Measurements from ENCODE around the gene CPED1.
"Not testable (repeated sequence)": the region's sequence is repeated elsewhere in the genome, so short reads cannot be mapped to it uniquely, and the experiment has no call there.

The CPED1 gene

DNA sequence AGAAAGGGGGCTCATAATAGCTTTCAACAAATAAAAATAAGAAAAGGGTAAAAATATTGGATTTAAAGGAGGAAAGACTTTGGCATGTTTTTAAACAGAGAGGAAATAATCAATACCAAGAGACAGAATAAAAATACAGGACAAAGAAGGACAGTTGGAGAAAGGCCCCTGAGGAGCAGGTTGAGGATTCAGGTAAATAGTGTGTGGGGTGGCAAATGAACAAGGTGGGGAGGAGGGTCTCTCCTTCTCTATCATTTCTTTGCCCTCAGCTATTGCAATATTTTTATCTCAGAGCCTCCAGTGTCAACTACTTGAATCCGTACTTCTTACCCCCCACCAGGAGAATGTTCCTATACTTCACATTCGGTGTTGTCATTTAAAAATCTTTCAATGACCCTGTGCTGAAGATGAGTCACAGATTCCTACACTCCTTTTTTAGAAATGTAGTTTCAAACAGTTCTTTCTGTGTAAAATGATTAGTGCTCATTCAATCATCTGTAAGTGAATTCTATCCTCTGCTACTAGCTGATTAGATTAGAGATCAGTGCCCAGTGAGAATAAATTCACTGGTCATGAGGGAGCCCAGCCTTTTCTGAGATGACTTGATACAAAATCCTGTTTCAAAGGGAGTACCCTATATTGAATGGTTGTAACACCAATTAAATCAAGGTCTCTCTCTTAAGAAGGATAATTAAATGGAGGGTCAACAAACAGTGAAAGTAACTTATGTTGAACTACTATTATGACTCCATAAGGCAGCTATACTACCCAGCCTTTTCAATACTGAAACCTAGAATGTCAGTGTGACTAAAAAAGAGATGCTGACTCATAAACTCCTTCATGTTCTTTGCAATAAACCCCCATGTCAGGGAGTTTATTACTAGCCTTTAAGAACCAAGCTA, 289.9 kb downstream of the CPED1 start:
- peak overlapping the region; percentile 62 for H3K9ac ChIP-seq (ENCODE audit: low read depth, low read length)
- peaks cover 29% of the 10 kb centered on the region for H3K4me1 ChIP-seq (ENCODE audit: control insufficient read depth, insufficient read depth, low read length)
- H3K4me2 ChIP-seq (ENCODE audit: low read length): peak overlapping the region; percentile 78
- H3K9me3 ChIP-seq (replicated peaks; ENCODE audit: low read length): no peaks in the 10 kb centered on the region
- H3K36me3 ChIP-seq (ENCODE audit: insufficient read depth, low read length): peaks cover 1% of the 10 kb centered on the region
- H3K27me3 ChIP-seq (ENCODE audit: control insufficient read depth, insufficient read depth, low read length): no peaks in the 10 kb centered on the region
- H3K4me3 ChIP-seq (ENCODE audit: low read length): peak overlapping the region; percentile 39

DNA sequence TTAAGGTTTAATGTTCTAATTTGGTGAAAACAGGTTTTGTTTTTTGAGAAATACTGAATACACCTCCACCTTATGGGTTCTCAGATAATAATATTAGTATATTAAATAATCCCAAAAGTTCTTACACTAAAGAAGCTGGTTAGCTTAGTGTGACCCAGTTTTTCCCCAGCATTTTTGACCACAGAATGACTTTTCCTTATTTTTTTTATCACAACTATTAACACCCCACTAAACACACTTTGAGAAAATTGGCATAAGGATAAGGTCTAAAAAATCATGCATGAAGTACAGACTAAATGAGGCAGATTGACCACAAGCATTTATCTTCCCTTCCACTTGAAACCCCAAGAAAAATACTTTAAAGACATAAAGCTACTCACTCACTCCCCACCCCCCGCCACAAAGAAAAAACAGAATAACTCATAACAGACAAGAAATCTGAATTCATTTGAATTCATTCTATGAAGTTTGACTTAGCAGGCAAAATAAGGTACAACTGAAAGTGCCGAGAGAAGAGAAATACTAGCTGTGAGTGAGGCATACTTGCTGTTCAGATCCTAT, 290.6 kb downstream of the CPED1 start:
- Histone ChIP-seq H3K9me3 (replicated peaks; ENCODE audit: low read length) (no peaks in the 10 kb centered on the region), H3K27me3 (ENCODE audit: control insufficient read depth, insufficient read depth, low read length) (no peaks in the 10 kb centered on the region), H3K4me3 (ENCODE audit: low read length) (peak overlapping the region; percentile 10), H3K4me1 (ENCODE audit: control insufficient read depth, insufficient read depth, low read length) (peaks cover 29% of the 10 kb centered on the region), H3K4me2 (ENCODE audit: low read length) (peak overlapping the region; percentile 78), H3K36me3 (ENCODE audit: insufficient read depth, low read length) (peaks cover 7% of the 10 kb centered on the region), H3K9ac (ENCODE audit: low read depth, low read length) (peak overlapping the region; percentile 62)

DNA sequence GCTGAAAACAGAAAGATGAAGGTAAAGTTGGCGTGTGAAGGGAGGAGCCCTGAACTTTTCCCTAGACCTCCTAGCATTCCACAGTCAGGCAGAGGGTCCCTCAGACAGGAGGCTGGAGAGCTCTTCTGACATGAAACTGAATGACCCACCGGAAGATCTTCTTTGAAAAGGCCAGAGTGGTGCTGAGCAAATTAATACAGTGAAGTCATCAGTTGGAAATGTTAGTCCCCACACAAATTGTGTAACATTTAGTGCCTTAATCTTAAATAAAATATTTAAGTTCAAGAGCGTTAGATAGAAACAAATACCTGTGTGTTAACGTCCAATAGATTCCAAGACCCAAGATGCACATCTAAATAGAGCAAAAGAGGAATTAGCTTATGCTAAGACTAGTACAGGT, 291.3 kb downstream of the CPED1 start:
- Histone ChIP-seq H3K4me3 (ENCODE audit: low read length) (no peak overlapping the region), H3K4me2 (ENCODE audit: low read length) (no peak overlapping the region), H3K9ac (ENCODE audit: low read depth, low read length) (no peak overlapping the region), H3K4me1 (ENCODE audit: control insufficient read depth, insufficient read depth, low read length) (peaks cover 29% of the 10 kb centered on the region), H3K36me3 (ENCODE audit: insufficient read depth, low read length) (peaks cover 7% of the 10 kb centered on the region), H3K9me3 (replicated peaks; ENCODE audit: low read length) (no peaks in the 10 kb centered on the region), H3K27me3 (ENCODE audit: control insufficient read depth, insufficient read depth, low read length) (no peaks in the 10 kb centered on the region)

DNA sequence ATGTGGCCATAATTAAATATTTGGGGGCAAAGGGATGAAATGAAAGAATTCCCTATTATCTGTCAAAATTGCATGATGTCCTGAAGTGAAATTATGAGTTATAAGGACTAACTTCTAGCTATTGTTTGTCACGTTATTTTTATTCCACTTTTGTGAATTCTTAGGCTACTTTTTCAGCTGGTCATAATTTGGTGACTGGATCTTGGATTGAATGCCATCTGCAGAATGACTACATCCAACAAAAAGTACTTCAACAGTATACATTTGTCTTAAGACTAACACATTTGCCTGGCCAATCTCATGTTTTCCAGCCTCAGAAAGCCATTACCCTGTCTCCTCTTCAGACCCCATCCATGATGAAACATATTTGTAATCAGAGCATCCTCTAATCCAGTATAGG, 292.1 kb downstream of the CPED1 start:
- Histone ChIP-seq H3K9ac (ENCODE audit: low read depth, low read length) (no peak overlapping the region), H3K36me3 (ENCODE audit: insufficient read depth, low read length) (peaks cover 7% of the 10 kb centered on the region), H3K9me3 (replicated peaks; ENCODE audit: low read length) (peaks cover 3% of the 10 kb centered on the region)

DNA sequence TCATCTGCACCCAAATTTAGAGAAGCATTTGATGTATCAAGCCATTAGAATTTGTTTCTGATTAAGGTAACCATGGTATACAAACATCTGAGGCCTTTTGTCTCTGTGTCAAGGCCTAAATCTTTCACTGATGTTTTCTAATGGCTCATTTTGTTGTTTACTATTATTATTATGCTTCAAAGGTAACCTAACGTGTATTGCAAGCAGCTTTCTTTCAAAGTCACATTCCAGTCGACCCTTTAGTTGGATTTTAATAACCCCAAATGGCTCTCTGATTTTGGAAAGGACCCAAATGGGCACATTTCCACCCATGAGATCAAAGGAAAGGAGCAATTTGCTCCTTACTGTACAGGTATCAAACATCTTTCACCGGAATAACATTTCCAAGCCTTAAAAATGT, 293.6 kb downstream of the CPED1 start:
- Histone ChIP-seq H3K36me3 (ENCODE audit: insufficient read depth, low read length) (peaks cover 7% of the 10 kb centered on the region), H3K27me3 (ENCODE audit: control insufficient read depth, insufficient read depth, low read length) (no peaks in the 10 kb centered on the region), H3K4me1 (ENCODE audit: control insufficient read depth, insufficient read depth, low read length) (peaks cover 32% of the 10 kb centered on the region), H3K4me3 (ENCODE audit: low read length) (no peak overlapping the region), H3K9ac (ENCODE audit: low read depth, low read length) (no peak overlapping the region), H3K9me3 (replicated peaks; ENCODE audit: low read length) (peaks cover 3% of the 10 kb centered on the region), H3K4me2 (ENCODE audit: low read length) (no peak overlapping the region)

More for the DNA sequence above, 292.1 kb downstream of the CPED1 start:
- H3K4me2 ChIP-seq (ENCODE audit: low read length): no peak overlapping the region
- H3K4me3 ChIP-seq (ENCODE audit: low read length): no peak overlapping the region
- H3K4me1 ChIP-seq (ENCODE audit: control insufficient read depth, insufficient read depth, low read length): peaks cover 29% of the 10 kb centered on the region
- H3K27me3 ChIP-seq (ENCODE audit: control insufficient read depth, insufficient read depth, low read length): no peaks in the 10 kb centered on the region

DNA sequence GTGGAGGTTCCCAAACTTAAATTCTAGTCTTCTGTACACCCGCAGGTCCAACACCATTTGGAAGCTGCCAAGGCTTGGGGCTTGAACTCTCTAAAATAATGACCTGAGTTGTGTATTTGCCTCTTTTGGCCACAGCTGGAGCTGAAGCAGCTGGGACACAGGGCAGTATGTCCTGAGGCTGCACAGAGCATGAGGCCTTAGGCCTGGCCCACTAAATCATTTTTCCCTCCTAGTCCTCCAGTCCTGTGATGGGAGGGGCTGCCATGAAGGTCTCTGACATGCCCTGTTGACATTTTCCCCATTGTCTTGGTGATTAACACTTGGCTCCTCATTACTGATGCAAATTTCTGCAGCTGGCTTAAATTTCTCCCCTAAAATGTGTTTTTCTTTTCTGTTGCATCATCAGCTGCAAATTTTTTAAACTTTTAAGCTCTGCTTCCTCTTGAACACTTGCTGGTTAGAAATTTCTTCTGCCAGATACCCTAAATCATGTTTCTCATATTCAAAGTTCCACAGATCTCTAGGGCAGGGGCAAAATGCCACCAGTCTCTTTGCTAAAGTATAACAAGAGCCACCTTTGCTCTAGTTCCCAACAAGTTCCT, 296.7 kb downstream of the CPED1 start:
- H3K4me2 ChIP-seq (ENCODE audit: low read length): no peak overlapping the region
- no peak overlapping the region for H3K4me3 ChIP-seq (ENCODE audit: low read length)
- peaks cover 3% of the 10 kb centered on the region for H3K9me3 ChIP-seq (replicated peaks; ENCODE audit: low read length)
- H3K27me3 ChIP-seq (ENCODE audit: control insufficient read depth, insufficient read depth, low read length): no peaks in the 10 kb centered on the region
- H3K36me3 ChIP-seq (ENCODE audit: insufficient read depth, low read length): peaks cover 7% of the 10 kb centered on the region
- H3K4me1 ChIP-seq (ENCODE audit: control insufficient read depth, insufficient read depth, low read length): peaks cover 31% of the 10 kb centered on the region
- no peak overlapping the region for H3K9ac ChIP-seq (ENCODE audit: low read depth, low read length)

DNA sequence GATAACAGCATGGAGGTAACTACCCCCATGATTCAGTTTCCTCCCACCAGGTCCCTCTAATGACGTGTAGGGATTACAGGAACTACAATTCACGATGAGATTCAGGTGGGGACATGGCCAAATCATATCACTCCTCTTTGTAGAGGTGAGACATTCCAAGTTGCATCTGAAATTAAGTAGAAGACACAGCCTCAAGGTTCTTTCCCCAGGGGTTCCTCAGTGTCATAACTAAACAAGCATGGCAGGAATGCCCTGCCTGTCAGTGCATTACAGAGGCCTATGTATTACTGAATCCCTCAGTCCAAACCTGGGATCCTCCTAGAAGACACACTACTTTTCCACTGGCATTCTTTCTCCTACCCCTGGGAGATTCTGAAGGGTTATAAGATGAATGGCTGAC, 297.7 kb downstream of the CPED1 start:
- Histone ChIP-seq H3K9ac (ENCODE audit: low read depth, low read length) (no peak overlapping the region), H3K4me2 (ENCODE audit: low read length) (no peak overlapping the region), H3K4me1 (ENCODE audit: control insufficient read depth, insufficient read depth, low read length) (peaks cover 30% of the 10 kb centered on the region), H3K4me3 (ENCODE audit: low read length) (no peak overlapping the region), H3K27me3 (ENCODE audit: control insufficient read depth, insufficient read depth, low read length) (no peaks in the 10 kb centered on the region), H3K36me3 (ENCODE audit: insufficient read depth, low read length) (peaks cover 7% of the 10 kb centered on the region), H3K9me3 (replicated peaks; ENCODE audit: low read length) (peaks cover 3% of the 10 kb centered on the region)

DNA sequence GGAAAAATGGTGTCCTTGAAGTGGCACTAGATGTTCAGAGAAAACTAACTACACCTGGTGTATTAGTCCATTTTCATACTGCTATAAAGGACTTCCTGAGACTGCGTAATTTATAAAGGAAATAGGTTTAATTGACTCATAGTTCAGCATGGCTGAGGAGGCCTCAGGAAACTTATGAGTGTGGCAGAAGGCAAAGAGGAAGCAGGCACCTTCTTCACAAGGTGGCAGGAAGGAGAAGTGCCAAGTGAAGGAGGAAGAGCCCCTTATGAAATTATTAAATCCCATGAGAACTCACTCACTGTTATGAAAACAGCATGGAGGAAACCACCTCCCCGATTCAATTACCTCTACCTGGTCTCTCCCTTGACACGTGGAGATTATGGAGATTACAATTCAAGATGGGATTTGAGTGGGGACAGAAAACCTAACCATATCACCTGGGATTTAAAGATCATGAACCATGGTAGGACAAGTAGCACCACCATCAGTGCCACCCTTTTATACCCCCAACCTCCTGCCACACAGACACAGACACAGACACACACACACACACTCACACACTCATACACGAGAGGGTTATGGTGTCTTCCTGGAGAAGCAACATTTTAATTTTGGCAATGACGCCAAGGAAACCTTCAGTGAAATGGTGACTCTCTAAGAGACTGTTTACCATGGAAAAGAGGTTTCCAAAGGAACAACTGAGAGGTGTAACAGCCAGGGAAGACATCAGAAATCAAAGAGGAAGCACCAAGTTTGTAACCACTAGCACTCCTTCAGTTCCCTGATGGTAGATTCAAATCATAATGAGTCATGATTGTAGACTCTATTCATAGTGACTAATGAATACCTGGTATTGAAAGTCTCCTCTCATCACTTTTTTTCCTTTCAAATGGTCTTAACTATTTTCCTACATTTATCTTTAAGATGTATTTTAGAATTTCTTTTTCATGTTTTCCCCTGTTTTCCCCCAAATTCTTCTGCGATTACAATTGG, 298.5 kb downstream of the CPED1 start:
- H3K27me3 ChIP-seq (ENCODE audit: control insufficient read depth, insufficient read depth, low read length): no peaks in the 10 kb centered on the region
- H3K9ac ChIP-seq (ENCODE audit: low read depth, low read length): no peak overlapping the region
- no peak overlapping the region for H3K4me3 ChIP-seq (ENCODE audit: low read length)
- no peak overlapping the region for H3K4me2 ChIP-seq (ENCODE audit: low read length)
- peaks cover 3% of the 10 kb centered on the region for H3K9me3 ChIP-seq (replicated peaks; ENCODE audit: low read length)
- peaks cover 7% of the 10 kb centered on the region for H3K36me3 ChIP-seq (ENCODE audit: insufficient read depth, low read length)
- peaks cover 26% of the 10 kb centered on the region for H3K4me1 ChIP-seq (ENCODE audit: control insufficient read depth, insufficient read depth, low read length)

DNA sequence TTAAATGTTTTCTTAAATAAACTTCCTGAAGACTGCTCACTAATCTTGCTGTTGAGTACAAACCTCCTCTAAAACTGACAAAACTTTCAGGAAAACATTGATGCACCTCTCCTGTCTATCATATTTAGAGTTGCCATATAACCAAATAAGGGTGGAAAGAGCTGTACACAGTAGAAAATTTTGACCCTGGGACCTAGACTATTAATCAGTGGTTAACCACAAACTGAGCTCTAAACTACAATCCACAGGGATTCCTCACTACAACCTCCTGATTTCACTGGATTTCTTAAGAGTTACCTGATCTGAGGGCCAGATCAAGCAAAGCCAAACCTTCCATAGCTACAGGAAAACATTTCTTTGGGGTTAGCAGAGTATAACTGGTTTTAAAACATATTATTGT, 300.4 kb downstream of the CPED1 start:
- peaks cover 26% of the 10 kb centered on the region for H3K4me1 ChIP-seq (ENCODE audit: control insufficient read depth, insufficient read depth, low read length)
- no peak overlapping the region for H3K4me2 ChIP-seq (ENCODE audit: low read length)
- H3K36me3 ChIP-seq (ENCODE audit: insufficient read depth, low read length): peaks cover under 1% of the 10 kb centered on the region
- H3K9ac ChIP-seq (ENCODE audit: low read depth, low read length): no peak overlapping the region
- H3K9me3 ChIP-seq (replicated peaks; ENCODE audit: low read length): peaks cover 3% of the 10 kb centered on the region
- no peak overlapping the region for H3K4me3 ChIP-seq (ENCODE audit: low read length)
- H3K27me3 ChIP-seq (ENCODE audit: control insufficient read depth, insufficient read depth, low read length): no peaks in the 10 kb centered on the region

DNA sequence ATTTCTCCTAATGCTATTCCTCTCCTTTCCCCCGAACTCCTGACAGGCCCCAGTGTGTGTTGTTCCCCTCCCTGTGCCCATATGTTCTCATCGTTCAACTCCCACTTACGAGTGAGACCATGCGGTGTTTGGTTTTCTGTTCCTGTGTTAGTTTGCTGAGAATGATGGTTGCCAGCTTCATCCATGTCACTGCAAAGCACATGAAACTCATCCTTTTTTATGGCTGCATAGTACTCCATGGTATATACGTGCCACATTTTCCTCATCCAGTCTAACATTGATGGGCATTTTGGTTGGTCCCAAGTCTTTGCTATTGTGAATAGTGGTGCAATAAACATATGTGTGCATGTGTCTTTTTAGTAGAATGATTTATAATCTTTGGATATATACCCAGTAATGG, 301.4 kb downstream of the CPED1 start:
- H3K4me2 ChIP-seq (ENCODE audit: low read length); H3K9ac ChIP-seq (ENCODE audit: low read depth, low read length); H3K27me3 ChIP-seq (ENCODE audit: control insufficient read depth, insufficient read depth, low read length); H3K4me3 ChIP-seq (ENCODE audit: low read length); H3K9me3 ChIP-seq (replicated peaks; ENCODE audit: low read length); H3K36me3 ChIP-seq (ENCODE audit: insufficient read depth, low read length): not testable (repeated sequence)
- peaks cover 26% of the 10 kb centered on the region for H3K4me1 ChIP-seq (ENCODE audit: control insufficient read depth, insufficient read depth, low read length)

All from skeletal muscle satellite cell (primary cell).